ENCODE measurements around the gene UTF1.

UTF1 gene

GRCh38 chr10:133272301-133272963 is 42.4 kb downstream of the UTF1 start:
- no peak overlapping the region for H3K27ac ChIP-seq
- TF ChIP-seq, protein P1, sequence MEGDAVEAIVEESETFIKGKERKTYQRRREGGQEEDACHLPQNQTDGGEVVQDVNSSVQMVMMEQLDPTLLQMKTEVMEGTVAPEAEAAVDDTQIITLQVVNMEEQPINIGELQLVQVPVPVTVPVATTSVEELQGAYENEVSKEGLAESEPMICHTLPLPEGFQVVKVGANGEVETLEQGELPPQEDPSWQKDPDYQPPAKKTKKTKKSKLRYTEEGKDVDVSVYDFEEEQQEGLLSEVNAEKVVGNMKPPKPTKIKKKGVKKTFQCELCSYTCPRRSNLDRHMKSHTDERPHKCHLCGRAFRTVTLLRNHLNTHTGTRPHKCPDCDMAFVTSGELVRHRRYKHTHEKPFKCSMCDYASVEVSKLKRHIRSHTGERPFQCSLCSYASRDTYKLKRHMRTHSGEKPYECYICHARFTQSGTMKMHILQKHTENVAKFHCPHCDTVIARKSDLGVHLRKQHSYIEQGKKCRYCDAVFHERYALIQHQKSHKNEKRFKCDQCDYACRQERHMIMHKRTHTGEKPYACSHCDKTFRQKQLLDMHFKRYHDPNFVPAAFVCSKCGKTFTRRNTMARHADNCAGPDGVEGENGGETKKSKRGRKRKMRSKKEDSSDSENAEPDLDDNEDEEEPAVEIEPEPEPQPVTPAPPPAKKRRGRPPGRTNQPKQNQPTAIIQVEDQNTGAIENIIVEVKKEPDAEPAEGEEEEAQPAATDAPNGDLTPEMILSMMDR (conservative IDR thresholded peaks at IDR 0.05), result no peak

DNA sequence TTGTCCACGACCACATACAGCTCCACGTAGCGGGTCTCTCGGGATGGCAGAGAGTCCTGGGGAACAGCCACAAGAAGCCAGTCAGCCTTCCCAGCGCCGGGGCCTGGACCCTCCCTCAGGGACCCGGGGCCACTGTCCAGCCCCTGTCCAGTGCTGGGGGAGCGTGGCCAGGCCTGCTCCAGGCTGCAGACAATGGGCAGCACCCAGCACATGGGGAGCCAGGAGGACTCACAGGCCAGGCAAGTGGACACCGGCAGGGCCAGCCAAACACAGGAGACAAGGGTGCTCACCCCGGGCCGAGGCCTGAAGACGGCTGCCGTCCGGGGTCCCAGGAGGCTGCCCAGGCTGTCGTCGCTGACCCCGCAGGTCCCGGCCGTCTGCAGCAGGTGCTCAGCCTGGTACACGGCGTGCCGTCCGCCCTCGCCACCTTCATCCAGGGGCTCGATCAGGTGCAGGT is 43.0 kb downstream of the UTF1 start:
- H3K27ac ChIP-seq, result no peak overlapping the region
- TF ChIP-seq, protein P1 (conservative IDR thresholded peaks at IDR 0.05), result no peak

DNA sequence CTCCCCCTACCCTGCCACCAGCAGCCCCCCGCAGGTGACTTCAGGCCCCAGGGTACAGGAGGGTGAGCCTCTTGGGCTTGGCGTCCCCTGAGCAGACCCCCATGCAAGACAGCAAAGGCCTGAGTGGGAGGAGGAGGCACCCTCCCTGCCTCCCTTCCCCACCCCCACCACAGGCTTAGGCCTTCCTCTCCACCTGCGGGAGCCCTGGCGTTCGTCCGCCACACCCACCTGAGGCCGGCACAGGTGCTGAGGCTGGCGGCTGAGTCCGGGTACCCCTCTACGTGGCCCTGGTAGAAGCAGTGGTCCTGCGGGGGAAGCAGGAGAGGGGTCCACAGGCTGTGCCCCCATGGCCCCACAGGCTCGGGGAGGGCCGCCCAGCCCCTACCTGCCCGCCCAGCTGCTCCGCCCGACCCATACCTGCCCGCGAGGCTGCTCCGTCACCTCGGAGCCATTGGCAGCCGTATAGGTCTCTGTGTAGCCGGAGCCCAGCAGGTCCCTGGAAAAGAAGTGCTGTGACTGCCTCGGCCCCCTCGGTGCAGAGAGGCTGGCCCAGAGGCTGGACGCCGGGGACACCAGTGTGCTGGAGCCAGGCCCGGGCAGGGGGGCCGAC is 43.6 kb downstream of the UTF1 start:
- no peak overlapping the region for H3K27ac ChIP-seq
- TF ChIP-seq, protein P1 (conservative IDR thresholded peaks at IDR 0.05), result no peak

- TF ChIP-seq, protein P1 (conservative IDR thresholded peaks at IDR 0.05), result no peak
- H3K27ac ChIP-seq, result no peak overlapping the region
These were observed 45.0 kb downstream of the UTF1 start for GRCh38 chr10:133274751-133275683.

DNA sequence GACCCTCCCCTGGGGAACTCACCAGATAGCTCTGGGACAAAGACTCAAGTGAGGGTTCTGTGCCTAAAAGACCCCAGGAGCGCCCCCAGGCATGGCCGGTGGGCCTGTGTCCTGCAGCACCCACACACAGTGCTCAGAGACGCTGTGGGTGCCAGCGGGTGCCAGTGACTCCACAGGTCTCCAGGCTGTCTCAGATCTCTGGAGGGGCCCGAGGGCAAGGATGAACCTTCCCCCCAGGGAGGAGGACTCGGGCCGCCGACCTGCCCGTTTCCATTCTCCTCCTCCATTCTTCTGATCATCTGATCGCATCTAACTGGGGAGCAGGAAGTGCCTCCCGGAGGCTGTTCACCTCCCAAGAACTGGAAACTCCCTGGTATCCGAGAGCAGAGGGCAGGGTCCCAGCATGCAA is 45.7 kb downstream of the UTF1 start:
- no peak overlapping the region for H3K27ac ChIP-seq
- TF ChIP-seq, protein P1 (conservative IDR thresholded peaks at IDR 0.05), result no peak

GRCh38 chr10:133276100-133276434 is 46.0 kb downstream of the UTF1 start:
- H3K27ac ChIP-seq, result no peak overlapping the region; the same call in 1 of the 2 replicates
- TF ChIP-seq, protein P1 (conservative IDR thresholded peaks at IDR 0.05), result no peak

All from VCaP (cell line).